Activated CD8-positive, alpha-beta memory T cell treated with anti-CD3 and anti-CD28 coated beads for 36 hours (primary cell): Measurements from ENCODE around the gene PLAC1. TPM values are rescaled to one million over a fixed set of nuclear protein-coding genes. Genes with fewer than 3 reads are reported as not detected.

Experiments
- CTCF ChIA-PET: fragments of 350-600 bp; sonication (Branson Sonifier 250); formaldehyde crosslinking; loops from one replicate; lab custom pipeline; 2021; ENCODE audit warnings: antibody characterized with exemption; lab: Charles Lee
- POLR2A ChIA-PET: fragments of 350-600 bp; sonication (Branson Sonifier 250); formaldehyde crosslinking; loops from one replicate; lab custom pipeline; 2021; ENCODE audit warnings: antibody characterized with exemption; lab: Charles Lee
- total RNA-seq, 2 experiments: library from RNA; stranded (reverse); gene quantifications; one replicate each; pipeline ENCODE4 v1.2.3, GENCODE V29; 2021

The PLAC1 gene
- total RNA-seq, 2 experiments from 2014 or later: not detected

GRCh38 chrX:134633832-134634231 lies 24.4 kb downstream of the PLAC1 start:
- ChIA-PET POLR2A (interaction anchor here (0.5 kb wide), 1 partner anchor 48 kb away, joined by 3 read pairs; no protein-coding TSS in a partner anchor), CTCF (no interaction called here)

GRCh38 chrX:134633394-134633793 lies 24.9 kb downstream of the PLAC1 start:
- ChIA-PET POLR2A (interaction anchor here (0.5 to 0.6 kb wide), 2 partner anchors 47 to 48 kb away, joined by 3 to 4 read pairs; no protein-coding TSS in a partner anchor), CTCF (no interaction called here)

DNA sequence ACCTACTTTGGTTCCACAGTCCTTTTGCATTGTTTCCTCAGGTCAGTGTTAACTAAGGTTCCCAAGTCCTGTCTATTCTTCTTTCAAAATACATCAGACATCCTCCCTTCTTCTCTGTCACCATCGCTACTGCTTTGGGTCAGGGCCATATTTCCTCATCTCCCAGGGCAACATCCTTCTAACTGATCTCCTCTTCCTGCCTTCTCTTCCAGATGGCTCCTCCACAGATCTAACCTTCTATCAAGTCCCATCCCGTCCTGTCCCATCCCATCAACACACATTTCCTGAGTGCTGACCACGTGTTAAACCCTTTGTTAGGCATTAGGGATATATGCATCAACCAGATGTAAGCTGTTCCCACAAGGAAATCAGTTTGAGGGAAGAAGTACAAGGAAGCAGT lies 25.9 kb downstream of the PLAC1 start:
- ChIA-PET CTCF (no interaction called here), POLR2A (no interaction called here)

DNA sequence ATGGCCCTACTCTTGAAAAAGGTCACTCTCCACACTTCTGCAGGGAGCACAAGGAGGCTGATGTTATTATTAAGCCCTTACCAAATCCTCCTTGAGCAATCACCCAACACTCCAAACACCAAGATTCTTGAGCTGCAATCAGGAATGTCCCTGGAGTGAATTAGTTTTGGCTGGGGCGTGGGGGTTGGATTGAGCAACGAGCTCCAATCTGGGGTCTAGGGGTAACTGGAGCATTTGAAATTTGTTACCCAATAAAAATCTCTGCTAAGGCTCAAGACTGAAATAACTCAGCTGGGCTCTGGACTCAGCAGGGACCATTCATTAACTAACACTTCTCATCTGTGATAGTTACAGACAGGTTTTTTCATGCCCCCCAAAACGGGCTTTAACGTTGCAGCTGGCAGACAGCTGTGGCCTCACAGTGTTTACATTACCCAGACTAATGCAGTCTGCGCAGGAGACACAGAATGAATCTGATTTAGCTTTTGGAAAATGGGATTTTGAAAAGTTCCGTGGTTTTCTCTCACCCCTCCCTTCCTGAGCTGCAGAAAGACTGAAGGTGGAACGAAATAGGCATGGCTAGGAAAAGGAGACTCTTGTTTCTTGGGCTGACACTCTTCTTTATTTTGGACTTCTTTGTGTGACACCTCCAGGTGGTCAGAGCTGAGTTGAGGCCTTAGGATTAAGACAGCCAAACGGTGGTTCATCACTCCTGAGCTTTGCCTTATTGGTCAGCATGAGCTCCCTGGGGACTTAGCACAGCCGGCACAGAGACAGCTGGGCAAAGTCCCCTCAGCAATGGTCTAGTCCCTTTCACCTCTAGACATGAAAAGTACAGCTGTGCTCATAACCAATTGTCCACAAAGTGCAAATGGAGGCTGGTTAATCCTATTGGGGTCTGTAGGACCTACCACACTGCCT lies 26.6 kb downstream of the PLAC1 start:
- ChIA-PET CTCF (no interaction called here), POLR2A (no interaction called here)

GRCh38 chrX:134628663-134629062 lies 29.6 kb downstream of the PLAC1 start:
- POLR2A ChIA-PET: no interaction called here
- CTCF ChIA-PET: interaction anchor here (0.7 kb wide), 1 partner anchor 215 kb away, joined by 3 read pairs; no protein-coding TSS in a partner anchor

- CTCF ChIA-PET: no interaction called here
- POLR2A ChIA-PET: no interaction called here
These were observed 31.8 kb downstream of the PLAC1 start for GRCh38 chrX:134626434-134626833.

DNA sequence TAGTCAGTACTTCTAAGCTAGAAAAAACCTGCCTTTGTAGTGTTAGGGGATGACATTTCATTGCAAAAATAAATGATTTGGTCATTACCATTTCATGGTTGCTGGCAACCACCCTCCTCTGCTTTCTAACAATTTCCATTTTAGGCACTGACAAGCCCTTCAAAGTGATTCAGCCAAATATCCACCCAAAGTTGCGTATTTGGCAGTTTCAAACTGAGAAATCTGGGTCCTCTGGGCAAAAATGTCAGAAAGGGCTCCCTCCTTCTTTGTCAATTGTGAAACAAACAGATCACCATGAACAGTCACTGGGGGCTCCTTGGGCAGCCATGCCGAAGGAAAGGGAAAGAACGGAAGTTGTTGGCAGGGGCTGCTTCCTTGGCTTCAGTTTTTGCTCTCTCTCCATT lies 33.0 kb downstream of the PLAC1 start:
- POLR2A ChIA-PET: no interaction called here
- CTCF ChIA-PET: no interaction called here

- ChIA-PET POLR2A (no interaction called here), CTCF (no interaction called here)
These were observed 34.2 kb downstream of the PLAC1 start for GRCh38 chrX:134624046-134624430.

GRCh38 chrX:134623293-134624045 lies 34.8 kb downstream of the PLAC1 start:
- ChIA-PET POLR2A (no interaction called here), CTCF (no interaction called here)

DNA sequence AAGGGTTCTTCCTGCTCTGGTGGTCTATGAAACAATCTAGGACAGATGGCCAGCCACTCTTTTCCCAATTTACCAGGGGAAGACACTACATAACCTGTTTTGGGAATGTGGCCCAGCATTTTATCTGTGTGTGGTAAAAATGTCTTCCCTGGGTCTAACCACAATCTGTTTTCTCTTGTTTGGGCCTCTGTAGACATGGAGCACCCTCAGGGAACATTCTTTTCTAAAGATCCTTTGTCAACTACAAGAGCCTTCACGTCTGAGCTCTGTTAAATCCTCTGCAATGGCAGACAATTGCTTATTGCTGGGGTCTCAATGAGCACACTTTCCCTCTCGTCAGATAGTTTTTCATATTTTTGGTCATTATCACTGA lies 35.5 kb downstream of the PLAC1 start:
- ChIA-PET POLR2A (no interaction called here), CTCF (no interaction called here)

GRCh38 chrX:134622056-134622812 lies 36.0 kb downstream of the PLAC1 start:
- ChIA-PET CTCF (no interaction called here), POLR2A (no interaction called here)

DNA sequence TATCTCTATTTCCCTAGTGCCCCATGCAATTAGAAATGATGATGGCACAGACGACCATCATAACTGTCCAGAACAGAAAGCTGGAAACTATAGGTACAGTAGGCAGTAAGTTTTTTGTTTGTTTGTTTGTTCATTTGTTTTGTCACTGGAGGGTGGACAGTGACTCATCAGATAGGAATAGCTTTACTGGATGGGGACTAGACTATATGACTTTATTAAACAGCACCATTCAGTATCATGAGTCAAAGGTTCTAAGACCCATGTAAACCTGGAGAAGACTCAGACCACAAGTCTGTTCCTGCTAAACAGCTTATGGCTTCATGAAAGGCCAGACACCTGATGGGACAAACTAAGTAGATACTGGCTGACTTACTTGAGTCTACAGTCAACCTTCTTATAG lies 38.4 kb downstream of the PLAC1 start:
- ChIA-PET CTCF (no interaction called here), POLR2A (no interaction called here)

GRCh38 chrX:134613396-134613795 lies 44.9 kb downstream of the PLAC1 start:
- ChIA-PET POLR2A (no interaction called here), CTCF (no interaction called here)

DNA sequence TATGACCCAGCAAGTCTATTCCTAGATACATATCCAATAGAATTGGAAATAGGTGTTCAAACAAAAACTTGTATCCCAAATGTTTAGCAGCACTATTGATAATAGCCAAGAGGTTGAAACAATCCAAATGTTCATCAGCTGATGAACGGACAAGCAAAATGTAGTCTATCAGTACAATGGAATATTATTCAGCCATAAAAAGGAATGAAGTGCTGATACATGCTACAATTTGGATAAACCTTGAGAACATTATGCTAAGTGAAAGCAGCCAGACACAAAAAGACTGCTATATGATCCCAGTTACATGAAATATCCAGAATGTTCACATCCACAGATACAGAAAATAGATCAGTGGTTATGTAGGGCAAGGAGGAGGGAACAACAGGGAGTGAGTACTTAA lies 50.1 kb downstream of the PLAC1 start:
- CTCF ChIA-PET: no interaction called here
- POLR2A ChIA-PET: no interaction called here

DNA sequence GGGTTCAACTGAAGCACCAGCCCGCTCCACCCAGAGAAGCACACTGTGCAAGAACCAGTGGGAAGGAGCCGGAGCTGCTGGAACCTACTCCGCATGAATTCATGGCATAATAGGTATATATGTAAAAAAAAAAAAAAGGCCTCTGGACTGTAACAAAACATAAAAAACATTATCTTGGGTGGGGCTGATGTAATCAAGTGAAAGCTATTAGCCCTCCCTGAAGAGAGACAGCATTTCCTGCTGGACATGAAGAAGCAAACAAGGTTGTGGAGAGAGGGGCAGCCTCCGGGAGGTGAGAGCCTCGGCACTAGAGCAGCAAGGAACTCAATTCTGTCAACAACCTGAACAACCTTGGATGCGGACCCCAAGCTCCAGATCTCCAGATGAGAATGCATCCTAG lies 50.7 kb downstream of the PLAC1 start:
- POLR2A ChIA-PET: no interaction called here
- CTCF ChIA-PET: no interaction called here

DNA sequence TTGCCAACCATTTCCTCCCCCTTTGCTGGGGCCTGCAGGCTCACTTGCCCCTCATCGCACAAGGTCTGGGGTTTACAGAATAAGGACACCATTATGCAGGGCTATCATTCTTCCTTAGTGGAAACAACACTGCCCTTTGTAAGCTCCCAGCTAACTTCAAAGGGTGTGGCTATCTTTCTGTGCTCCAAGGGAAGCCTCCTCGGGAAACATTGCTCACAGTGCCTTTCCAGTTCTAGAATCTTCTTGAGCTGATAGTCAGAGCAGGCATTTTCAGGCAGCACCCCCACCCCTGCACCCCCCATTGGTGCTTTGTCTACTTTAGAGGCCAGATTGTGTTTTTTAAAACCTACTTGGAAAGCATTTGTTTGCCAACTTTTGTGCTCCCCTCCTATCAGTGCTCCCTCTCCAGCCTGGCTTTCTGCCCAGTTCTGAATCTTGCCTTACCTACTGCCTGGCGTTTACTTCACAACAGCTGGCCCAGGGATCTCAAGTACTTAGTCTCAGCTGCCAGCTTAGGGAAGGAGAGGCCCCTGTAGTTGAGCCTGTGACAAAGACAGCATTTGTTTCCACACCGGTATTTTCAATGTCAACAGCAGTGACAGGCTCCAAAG lies 53.5 kb downstream of the PLAC1 start:
- POLR2A ChIA-PET: no interaction called here
- CTCF ChIA-PET: no interaction called here

DNA sequence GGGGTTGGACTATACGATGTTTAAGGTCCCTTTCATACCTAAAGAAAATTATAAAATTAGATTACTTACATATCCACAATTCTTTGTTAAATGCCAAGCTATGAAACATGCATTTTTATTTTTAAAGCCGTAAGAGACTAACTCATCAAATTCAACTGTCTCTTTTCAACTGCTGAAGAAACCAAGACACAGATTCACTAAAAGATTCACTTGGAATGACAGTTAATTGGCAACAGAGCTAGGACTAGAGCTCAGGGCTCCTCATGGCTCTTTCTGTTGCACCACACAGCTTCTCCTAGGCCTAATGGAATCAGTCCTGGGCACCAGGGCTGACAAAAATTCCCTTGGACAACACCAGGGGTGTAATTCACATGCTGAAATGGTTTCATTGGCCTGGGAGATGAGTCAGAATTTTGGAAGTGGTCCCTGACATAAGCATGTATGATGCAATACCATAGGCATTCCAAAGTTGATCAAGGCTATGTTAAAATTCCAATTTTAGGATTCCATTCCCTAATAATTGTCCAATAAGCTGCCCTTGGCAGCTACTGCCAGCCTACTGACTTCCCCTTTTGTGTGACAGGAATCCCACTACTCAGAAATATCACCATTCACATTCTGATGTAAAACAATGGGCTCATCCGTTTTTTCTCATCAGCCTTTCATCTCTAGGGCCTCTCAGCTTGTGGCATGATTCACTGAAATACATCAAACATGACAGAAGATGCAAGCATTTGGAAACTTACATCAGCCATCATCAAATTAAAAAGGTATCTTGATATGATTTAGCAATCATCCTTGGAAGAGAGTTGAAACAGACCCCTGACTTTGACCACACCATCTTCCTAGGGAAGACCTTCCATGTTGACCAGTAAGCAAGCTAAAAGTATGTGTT lies 54.2 kb downstream of the PLAC1 start:
- POLR2A ChIA-PET: no interaction called here
- CTCF ChIA-PET: no interaction called here

- CTCF ChIA-PET: no interaction called here
- POLR2A ChIA-PET: no interaction called here
These were observed 55.9 kb downstream of the PLAC1 start for GRCh38 chrX:134602410-134602809.
